RWPE1 (cell line): ENCODE results near the gene SPNS1.

ENCODE experiments used
- CTCF ChIA-PET: fragments of 350-600 bp; sonication (Branson Sonifier 250); formaldehyde crosslinking; extraction: SDS; loops from one replicate; lab custom pipeline; 2021; lab: Yijun Ruan, JAX
- POLR2A ChIA-PET: fragments of 400-600 bp; formaldehyde crosslinking; extraction: SDS; loops from one replicate; lab custom pipeline; 2020; ENCODE audit warnings: antibody characterized with exemption; ENCODE audit not compliant: low non-redundant PET; lab: Yijun Ruan, JAX
- DNase-seq: peaks from one replicate; pipeline ENCODE4 v3.0.0; 2012; ENCODE audit warnings: low spot score
- H3K27ac ChIP-seq: fragments of 450-650 bp; 2 replicates; pipeline ENCODE4 v1.5.1; 2017
- CTCF ChIP-seq: fragments of 450-650 bp; conservative IDR thresholded peaks from 2 replicates; pipeline ENCODE4 v1.5.1; 2017; ENCODE audit warnings: low read depth, mild to moderate bottlenecking

The SPNS1 gene

DNA sequence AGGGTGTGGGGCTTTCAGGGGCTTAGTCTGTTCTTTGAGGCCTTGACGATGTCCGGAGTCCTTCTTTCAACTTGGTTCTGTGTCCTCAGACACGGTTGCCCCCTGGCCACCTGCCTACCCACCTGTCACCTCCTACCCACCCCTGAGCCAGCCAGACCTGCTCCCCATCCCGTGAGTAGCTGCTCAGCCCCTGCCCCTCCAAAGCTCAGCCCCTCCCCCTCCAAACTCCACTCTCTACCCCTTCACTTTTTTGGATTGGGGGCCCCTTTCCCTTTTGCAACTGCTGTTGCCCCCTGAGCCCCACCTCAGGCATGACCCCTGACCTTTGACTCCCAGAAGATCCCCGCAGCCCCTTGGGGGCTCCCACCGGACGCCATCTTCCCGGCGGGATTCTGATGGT, 11.5 kb downstream of the SPNS1 start:
- H3K27ac ChIP-seq, result no peak overlapping the region
- no peak for DNase-seq
- POLR2A ChIA-PET, result no interaction called here
- TF ChIP-seq CTCF, result no peak
- CTCF ChIA-PET, result interaction anchor here (0.7 kb wide), 2 partner anchors 8 to 9 kb away, joined by 4 read pairs; no protein-coding TSS in a partner anchor

DNA sequence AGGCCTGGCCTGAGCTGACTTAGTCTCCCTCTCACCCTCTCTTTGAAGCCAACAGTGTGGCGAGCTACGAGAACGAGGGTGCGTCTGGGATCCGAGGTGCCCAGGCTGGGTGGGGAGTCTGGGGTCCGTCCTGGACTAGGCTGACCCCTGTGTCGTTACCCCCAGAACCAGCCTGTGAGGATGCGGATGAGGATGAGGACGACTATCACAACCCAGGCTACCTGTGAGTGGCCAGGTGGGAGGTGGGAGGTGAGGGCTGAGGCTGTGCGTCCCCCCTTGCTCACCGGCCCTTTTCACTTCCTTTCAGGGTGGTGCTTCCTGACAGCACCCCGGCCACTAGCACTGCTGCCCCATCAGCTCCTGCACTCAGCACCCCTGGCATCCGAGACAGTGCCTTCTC, 11.9 kb downstream of the SPNS1 start:
- no peak overlapping the region for H3K27ac ChIP-seq
- no peak for DNase-seq
- POLR2A ChIA-PET, result no interaction called here
- CTCF ChIA-PET, result interaction anchor here (0.7 kb wide), 2 partner anchors 8 to 9 kb away, joined by 4 read pairs; no protein-coding TSS in a partner anchor
- TF ChIP-seq CTCF, result no peak

DNA sequence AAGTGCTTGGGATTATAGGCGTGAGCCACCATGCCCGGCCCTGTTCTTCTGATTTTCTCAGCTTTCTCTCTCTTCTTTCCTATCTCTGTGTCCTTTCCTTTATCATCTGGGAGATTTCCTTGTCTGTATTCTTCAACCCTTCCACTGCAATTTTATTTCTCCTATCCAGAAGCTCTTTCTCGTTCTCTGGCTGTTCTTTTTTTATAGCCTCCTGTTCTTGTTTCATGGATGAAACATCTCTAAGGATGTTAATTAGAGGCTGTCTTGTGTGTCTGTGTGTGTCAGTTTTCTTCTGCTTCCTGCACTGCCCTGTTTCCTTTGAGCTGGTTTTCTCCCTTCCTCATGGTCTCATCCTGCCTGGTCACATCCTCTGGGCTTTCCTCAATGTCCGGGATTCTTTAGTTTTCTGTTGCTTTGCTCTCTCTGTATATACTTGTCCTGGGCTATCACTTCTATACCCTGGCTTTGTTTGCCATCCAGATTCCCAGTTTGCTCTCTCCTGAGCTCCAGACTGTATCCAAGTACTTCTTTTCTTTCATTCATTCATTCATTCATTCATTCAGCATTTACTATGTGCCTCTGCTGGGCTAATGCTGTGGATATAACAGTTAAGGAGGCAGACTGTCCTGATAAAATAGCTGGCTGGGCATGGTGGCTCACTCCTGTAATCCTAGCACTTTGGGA, 12.7 kb downstream of the SPNS1 start:
- no peak for TF ChIP-seq CTCF
- CTCF ChIA-PET, result interaction anchor here (0.6 to 0.7 kb wide), 2 partner anchors 29 to 709 kb away, joined by 3 to 4 read pairs; no protein-coding TSS in a partner anchor
- no peak for DNase-seq
- POLR2A ChIA-PET, result no interaction called here
- H3K27ac ChIP-seq, result no peak overlapping the region

- no peak for DNase-seq
- H3K27ac ChIP-seq, result no peak overlapping the region
- ChIA-PET CTCF (no interaction called here), POLR2A (no interaction called here)
- TF ChIP-seq CTCF, result no peak
Measured at GRCh38 chr16:28989363-28989762, 14.8 kb downstream of the SPNS1 start.

- TF ChIP-seq CTCF, result no peak
Measured at GRCh38 chr16:28990375-28991040, 15.9 kb downstream of the SPNS1 start.

GRCh38 chr16:28991687-28992086, 17.1 kb downstream of the SPNS1 start:
- TF ChIP-seq CTCF, result no peak
- ChIA-PET CTCF (interaction anchor here (0.7 kb wide), 1 partner anchor 9 kb away, joined by 3 read pairs; no protein-coding TSS in a partner anchor), POLR2A (no interaction called here)
- no peak overlapping the region for H3K27ac ChIP-seq
- DNase-seq, result no peak

More at GRCh38 chr16:28990375-28991040, 15.9 kb downstream of the SPNS1 start:
- POLR2A ChIA-PET, result no interaction called here
- no peak overlapping the region for H3K27ac ChIP-seq
- CTCF ChIA-PET, result no interaction called here
- DNase-seq, result no peak
